Activated naive CD4-positive, alpha-beta T cell treated with anti-CD3 and anti-CD28 coated beads for 36 hours (primary cell): ENCODE data around the gene ZNF41. TPM values are rescaled to one million over a fixed set of nuclear protein-coding genes. Genes with fewer than 3 reads are reported as not detected.

Experiments
- CTCF ChIA-PET: fragments of 350-600 bp; sonication (Branson Sonifier 250); formaldehyde crosslinking; loops from one replicate; lab custom pipeline; 2021; ENCODE audit warnings: antibody characterized with exemption; lab: Charles Lee
- DNase-seq: peaks from one replicate; pipeline ENCODE4 v3.0.0-alpha.2; 2020
- H3K27ac Mint-ChIP-seq: one replicate; pipeline ENCODE4 v1.8.0; 2021; ENCODE audit warnings: mild to moderate bottlenecking, mixed read lengths
- H3K27me3 Mint-ChIP-seq: one replicate; pipeline ENCODE4 v1.8.0; 2021; ENCODE audit warnings: low read depth, mixed read lengths
- H3K36me3 Mint-ChIP-seq: one replicate; pipeline ENCODE4 v1.8.0; 2021; ENCODE audit warnings: low read depth, mixed read lengths
- H3K4me1 Mint-ChIP-seq: one replicate; pipeline ENCODE4 v1.8.0; 2021; ENCODE audit warnings: low read depth, mixed read lengths
- H3K4me3 Mint-ChIP-seq: one replicate; pipeline ENCODE4 v1.8.0; 2021; ENCODE audit warnings: mild to moderate bottlenecking, moderate library complexity, mixed read lengths
- H3K9me3 Mint-ChIP-seq: one replicate; pipeline ENCODE4 v1.8.0; 2021; ENCODE audit warnings: mixed read lengths
- intact Hi-C: fragments of 100-400 bp; cut with micrococcal nuclease; formaldehyde crosslinking; loops from one replicate; pipeline ENCODE4 v1.15.1; 2023
- total RNA-seq, 2 experiments: library from RNA; stranded (reverse); gene quantifications; one replicate each; pipeline ENCODE4 v1.2.3, GENCODE V29; 2021

Gene ZNF41
- total RNA-seq, 2 experiments from 2014 or later: 4.6 to 6.4 TPM

GRCh38 chrX:47446971-47447370 is 36.1 kb downstream of the ZNF41 start:
- Mint-ChIP-seq H3K4me3 (no peak overlapping the region), H3K27me3 (no peaks in the 10 kb centered on the region), H3K27ac (no peak overlapping the region), H3K4me1 (no peaks in the 10 kb centered on the region), H3K36me3 (peaks cover 54% of the 10 kb centered on the region), H3K9me3 (peaks cover 45% of the 10 kb centered on the region)
- CTCF ChIA-PET: no interaction called here
- DNase-seq: no peak
- intact Hi-C loops: no loop called here

GRCh38 chrX:47446431-47446830 is 36.6 kb downstream of the ZNF41 start:
- intact Hi-C loops: no loop called here
- DNase-seq: no peak
- no peak overlapping the region for H3K4me3 Mint-ChIP-seq
- no peaks in the 10 kb centered on the region for H3K4me1 Mint-ChIP-seq
- peaks cover 47% of the 10 kb centered on the region for H3K9me3 Mint-ChIP-seq
- no peaks in the 10 kb centered on the region for H3K27me3 Mint-ChIP-seq
- peaks cover 51% of the 10 kb centered on the region for H3K36me3 Mint-ChIP-seq
- no peak overlapping the region for H3K27ac Mint-ChIP-seq
- CTCF ChIA-PET: no interaction called here

- Mint-ChIP-seq H3K4me1 (no peaks in the 10 kb centered on the region), H3K4me3 (no peak overlapping the region), H3K27me3 (no peaks in the 10 kb centered on the region), H3K36me3 (no peaks in the 10 kb centered on the region), H3K27ac (no peak overlapping the region), H3K9me3 (no peaks in the 10 kb centered on the region)
- CTCF ChIA-PET: no interaction called here
- intact Hi-C loops: no loop called here
- no peak for DNase-seq
Observed at GRCh38 chrX:47430925-47431324, 52.1 kb downstream of the ZNF41 start.

GRCh38 chrX:47422444-47422843 is 60.6 kb downstream of the ZNF41 start:
- CTCF ChIA-PET: no interaction called here
- Mint-ChIP-seq H3K27me3 (no peaks in the 10 kb centered on the region), H3K36me3 (peaks cover 8% of the 10 kb centered on the region), H3K4me1 (no peaks in the 10 kb centered on the region), H3K9me3 (peaks cover 7% of the 10 kb centered on the region), H3K27ac (no peak overlapping the region), H3K4me3 (no peak overlapping the region)
- intact Hi-C loops: no loop called here
- no peak for DNase-seq

GRCh38 chrX:47420962-47421361 is 62.1 kb downstream of the ZNF41 start:
- no peaks in the 10 kb centered on the region for H3K27me3 Mint-ChIP-seq
- CTCF ChIA-PET: no interaction called here
- no peaks in the 10 kb centered on the region for H3K4me1 Mint-ChIP-seq
- intact Hi-C loops: no loop called here
- H3K36me3 Mint-ChIP-seq: peaks cover 11% of the 10 kb centered on the region
- H3K9me3 Mint-ChIP-seq: peaks cover 7% of the 10 kb centered on the region
- no peak overlapping the region for H3K27ac Mint-ChIP-seq
- DNase-seq: no peak
- no peak overlapping the region for H3K4me3 Mint-ChIP-seq

- Mint-ChIP-seq H3K4me3 (no peak overlapping the region), H3K4me1 (no peaks in the 10 kb centered on the region), H3K27me3 (no peaks in the 10 kb centered on the region), H3K27ac (no peak overlapping the region), H3K9me3 (peaks cover 7% of the 10 kb centered on the region), H3K36me3 (peaks cover 11% of the 10 kb centered on the region)
- no peak for DNase-seq
- CTCF ChIA-PET: no interaction called here
- intact Hi-C loops: no loop called here
Observed at GRCh38 chrX:47420265-47420664, 62.8 kb downstream of the ZNF41 start.

- peaks cover 29% of the 10 kb centered on the region for H3K9me3 Mint-ChIP-seq
- intact Hi-C loops: no loop called here
- DNase-seq: no peak
- H3K27ac Mint-ChIP-seq: no peak overlapping the region
- H3K27me3 Mint-ChIP-seq: no peaks in the 10 kb centered on the region
- CTCF ChIA-PET: no interaction called here
- no peak overlapping the region for H3K4me3 Mint-ChIP-seq
- H3K36me3 Mint-ChIP-seq: peaks cover 37% of the 10 kb centered on the region
- H3K4me1 Mint-ChIP-seq: no peaks in the 10 kb centered on the region
Observed at GRCh38 chrX:47413179-47413594, 69.8 kb downstream of the ZNF41 start.

Other genes with a start within 250 kb of the ZNF41 start
- gene ZNF157, start 112.6 kb downstream of the ZNF41 start, total RNA-seq: 1 to 10 TPM in 1 of 2 experiments, under 1 TPM in 1; 0.69 to 1.0 TPM
- gene ARAF, start 78.0 kb upstream of the ZNF41 start, total RNA-seq: 10 to 100 TPM; 65.9 to 71.5 TPM
- 1 to 10 TPM; 6.7 to 9.4 TPM for gene TIMP1, start 99.2 kb upstream of the ZNF41 start, total RNA-seq
- gene SYN1, start 136.6 kb upstream of the ZNF41 start, total RNA-seq: under 1 TPM; 0.12 to 0.36 TPM
- 1 to 10 TPM; 5.1 to 6.8 TPM for gene CFP, start 146.7 kb upstream of the ZNF41 start, total RNA-seq
- 10 to 100 TPM; 58.1 to 58.8 TPM for gene ELK1, start 167.3 kb upstream of the ZNF41 start, total RNA-seq
- gene UXT, start 176.0 kb upstream of the ZNF41 start, total RNA-seq: 100 to 1,000 TPM; 192 to 198 TPM